ENCODE results near the gene MED10.
A peak's percentile ranks its signal among the peaks of the same experiment; 100 is the strongest.

- no peak for TF ChIP-seq ZNF8 (CRISPR knock-in tag; IDR thresholded peaks at IDR 0.05)
- no peak for TF ChIP-seq ARNTL (CRISPR knock-in tag; IDR thresholded peaks at IDR 0.05; ENCODE audit: borderline replicate concordance, low read depth)
- no peak for TF ChIP-seq GLIS3 (CRISPR knock-in tag; IDR thresholded peaks at IDR 0.05)
- TF ChIP-seq ZFP3 (CRISPR knock-in tag; IDR thresholded peaks at IDR 0.05): no peak
- no peak for TF ChIP-seq ESRRG (CRISPR knock-in tag; IDR thresholded peaks at IDR 0.05)
- TF ChIP-seq, protein P1, sequence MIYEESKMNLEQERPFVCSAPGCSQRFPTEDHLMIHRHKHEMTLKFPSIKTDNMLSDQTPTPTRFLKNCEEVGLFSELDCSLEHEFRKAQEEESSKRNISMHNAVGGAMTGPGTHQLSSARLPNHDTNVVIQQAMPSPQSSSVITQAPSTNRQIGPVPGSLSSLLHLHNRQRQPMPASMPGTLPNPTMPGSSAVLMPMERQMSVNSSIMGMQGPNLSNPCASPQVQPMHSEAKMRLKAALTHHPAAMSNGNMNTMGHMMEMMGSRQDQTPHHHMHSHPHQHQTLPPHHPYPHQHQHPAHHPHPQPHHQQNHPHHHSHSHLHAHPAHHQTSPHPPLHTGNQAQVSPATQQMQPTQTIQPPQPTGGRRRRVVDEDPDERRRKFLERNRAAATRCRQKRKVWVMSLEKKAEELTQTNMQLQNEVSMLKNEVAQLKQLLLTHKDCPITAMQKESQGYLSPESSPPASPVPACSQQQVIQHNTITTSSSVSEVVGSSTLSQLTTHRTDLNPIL (CRISPR knock-in tag; IDR thresholded peaks at IDR 0.05; ENCODE audit: low read depth): no peak
- no peak for TF ChIP-seq BACH2 (CRISPR knock-in tag; IDR thresholded peaks at IDR 0.05; ENCODE audit: borderline replicate concordance)
- TF ChIP-seq ISL1 (CRISPR knock-in tag; IDR thresholded peaks at IDR 0.05): peak; percentile 76
- TF ChIP-seq OSR1 (CRISPR knock-in tag; IDR thresholded peaks at IDR 0.05): no peak
- no peak for TF ChIP-seq TOX (CRISPR knock-in tag; IDR thresholded peaks at IDR 0.05; ENCODE audit: borderline replicate concordance)
- TF ChIP-seq PATZ1 (CRISPR knock-in tag; IDR thresholded peaks at IDR 0.05; ENCODE audit: borderline replicate concordance): 0 out of 2 replicates have a peak, but pooled peaks have one; percentile 10
- TF ChIP-seq, protein P2, sequence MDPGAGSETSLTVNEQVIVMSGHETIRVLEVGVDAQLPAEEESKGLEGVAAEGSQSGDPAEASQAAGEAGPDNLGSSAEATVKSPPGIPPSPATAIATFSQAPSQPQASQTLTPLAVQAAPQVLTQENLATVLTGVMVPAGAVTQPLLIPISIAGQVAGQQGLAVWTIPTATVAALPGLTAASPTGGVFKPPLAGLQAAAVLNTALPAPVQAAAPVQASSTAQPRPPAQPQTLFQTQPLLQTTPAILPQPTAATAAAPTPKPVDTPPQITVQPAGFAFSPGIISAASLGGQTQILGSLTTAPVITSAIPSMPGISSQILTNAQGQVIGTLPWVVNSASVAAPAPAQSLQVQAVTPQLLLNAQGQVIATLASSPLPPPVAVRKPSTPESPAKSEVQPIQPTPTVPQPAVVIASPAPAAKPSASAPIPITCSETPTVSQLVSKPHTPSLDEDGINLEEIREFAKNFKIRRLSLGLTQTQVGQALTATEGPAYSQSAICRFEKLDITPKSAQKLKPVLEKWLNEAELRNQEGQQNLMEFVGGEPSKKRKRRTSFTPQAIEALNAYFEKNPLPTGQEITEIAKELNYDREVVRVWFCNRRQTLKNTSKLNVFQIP (CRISPR knock-in tag; IDR thresholded peaks at IDR 0.05; ENCODE audit: borderline replicate concordance, low read depth): no peak
- TF ChIP-seq ZC3H10 (CRISPR knock-in tag; IDR thresholded peaks at IDR 0.05): no peak
- TF ChIP-seq ZFP30 (CRISPR knock-in tag; IDR thresholded peaks at IDR 0.05): no peak
Measured at GRCh38 chr5:6419340-6419852, 41.0 kb upstream of the MED10 start.
